Gastroesophageal sphincter (tissue), 3 donors: ENCODE data around the gene CCDC83.

Experiments used
- CTCF ChIP-seq, 4 experiments: fragments of 200-600 bp in 2 of 4; fragments of 450-650 bp in 2 of 4; sonication (generic) in 1 of 4; IDR thresholded peaks; one replicate each; pipeline ENCODE4 v1.5.1; 2017 to 2019; ENCODE audit warnings: antibody characterized with exemption in 4 of 4, mild to moderate bottlenecking in 2 of 4, moderate library complexity in 2 of 4
- EP300 ChIP-seq: sonication (generic); formaldehyde crosslinking; IDR thresholded peaks from one replicate; pipeline ENCODE4 v1.6.1; 2017; ENCODE audit warnings: antibody characterized with exemption, mild to moderate bottlenecking
- POLR2A ChIP-seq, 2 donors: fragments of 450-650 bp; IDR thresholded peaks; one replicate each; pipeline ENCODE4 v1.6.1; 2017; ENCODE audit warnings: antibody characterized with exemption in 2 of 2, mild to moderate bottlenecking in 2 of 2, moderate library complexity in 1 of 2
- POLR2AphosphoS5 ChIP-seq: sonication (generic); formaldehyde crosslinking; IDR thresholded peaks from one replicate; pipeline ENCODE4 v1.6.1; 2017; ENCODE audit warnings: antibody characterized with exemption

GRCh38 chr11:85913513-85913912 lies 58.3 kb downstream of the CCDC83 start:
- no peak for TF ChIP-seq CTCF (IDR thresholded peaks at IDR 0.05)
- no peak for TF ChIP-seq POLR2AphosphoS5
- no peak for TF ChIP-seq EP300
- no peak for TF ChIP-seq POLR2A (IDR thresholded peaks at IDR 0.05)
